Heart right ventricle (tissue), 16 donors: ENCODE data around the gene CCDC28B. TPM values are rescaled to one million over a fixed set of nuclear protein-coding genes. Genes with fewer than 3 reads are reported as not detected.

Experiments
- ATAC-seq, 8 donors: fragments of 200-7000 bp; cut with Tn5 transposase; one replicate each; pipeline ENCODE4 v1.9.1; 2020; ENCODE audit warnings: mild to moderate bottlenecking in 8 of 8, moderate library complexity in 8 of 8, moderate number of reproducible peaks in 1 of 8
- DNase-seq, 2 donors: peaks; one replicate each; pipeline ENCODE4 v3.0.0-alpha.2; 2020
- H3K27ac ChIP-seq, 10 donors: fragments of 200-600 bp; sonication (generic) in 2 of 10; one replicate each; pipeline versions ENCODE4 v1.5.0 to v1.8.0; 2020 to 2022; ENCODE audit warnings: mild to moderate bottlenecking in 3 of 10
- H3K27me3 ChIP-seq, 7 donors: fragments of 200-600 bp; one replicate each; pipeline ENCODE4 v1.8.0; 2021 to 2022; ENCODE audit warnings: mild to moderate bottlenecking in 2 of 7
- H3K36me3 ChIP-seq, 9 donors: fragments of 200-600 bp; sonication (generic) in 1 of 9; one replicate each; pipeline versions ENCODE4 v1.5.0 to v1.8.0; 2020 to 2022; ENCODE audit warnings: mild to moderate bottlenecking in 2 of 9
- H3K4me1 ChIP-seq, 9 donors: fragments of 200-600 bp; sonication (generic) in 1 of 9; one replicate each; pipeline versions ENCODE4 v1.5.0 to v1.8.0; 2020 to 2022; ENCODE audit warnings: mild to moderate bottlenecking in 4 of 9
- H3K4me3 ChIP-seq, 10 donors: fragments of 200-600 bp; sonication (generic) in 2 of 10; one replicate each; pipeline versions ENCODE4 v1.5.0 to v1.8.0; 2020 to 2022; ENCODE audit warnings: mild to moderate bottlenecking in 7 of 10, moderate library complexity in 2 of 10
- H3K9me3 ChIP-seq, 11 donors: fragments of 200-600 bp in 10 of 11; sonication (generic) in 2 of 11; one replicate each; pipeline versions ENCODE4 v1.5.0 to v1.8.0; 2013 to 2022; ENCODE audit warnings: mild to moderate bottlenecking in 2 of 11, control low read depth in 1 of 11, moderate library complexity in 1 of 11
- CTCF ChIP-seq, 9 donors: fragments of 200-600 bp; sonication (generic) in 2 of 9; IDR thresholded peaks; one replicate each; pipeline versions ENCODE4 v1.5.0 to v1.8.0; 2021 to 2022; ENCODE audit warnings: antibody characterized with exemption in 9 of 9, mild to moderate bottlenecking in 5 of 9, moderate library complexity in 1 of 9
- WGBS, 2 donors: extraction: QIAGEN DNeasy Blood & Tissue Kit; methylation state at CpG; one replicate each; pipeline ENCODE4 v1.1.7; 2013; ENCODE audit warnings: inconsistent platforms in 1 of 2; 5-methylcytosine and 5-hydroxymethylcytosine counted together
- intact Hi-C, 10 donors: fragments of 100-400 bp; cut with DNase I; formaldehyde crosslinking; loops; one replicate each; pipeline versions ENCODE4 v1.11.1 to v1.14.2; 2022
- polyA plus RNA-seq, 2 donors: library from polyadenylated mRNA; stranded (reverse); fragments of 200-250 nt; gene quantifications; one replicate each; pipeline ENCODE4 v1.2.3, GENCODE V29; 2013
- total RNA-seq, 10 donors: library from RNA; stranded (reverse); fragmentation: NEBNext Ultra II Directional in 3 of 10; extraction: Animal tissue kit (Norgen Biotek cat#: 25700) in 3 of 10; gene quantifications; one replicate each; pipeline versions ENCODE4 v1.2.1 to v1.2.4, GENCODE V29; 2021 to 2023
- donor health status: Arrhythmogenic right ventricular cardiomyopathy.
- donor health status: ischemic (EF 13 %, LVEDD 7.1; RV severe dilation, severe dysfunction).
- donor health status: healthy with polysubstance abuse.
- donor health status: DM: no; HTN: yes; CAD: no.
- donor health status: DM: no; HTN: no; CAD: no.
- donor health status: ischemic (EF 25% LVEDD 6.9; RV normal size, moderate dysfunction).
- donor health status: ischemic (EF 25% LVEDD 5.7; RV mildly dilated, moderate dysfunction).
- donor health status: healthy.
- donor health status: DM: yes; HTN: yes; CAD: no.
- donor health status: Ischemic cardiomyopathy.
- donor health status: ischemic (EF 35%, LVEDD 5.7; RV mildly dilated, moderate dysfunction).
- donor health status: nonischemic (EF 11% LVEDD 7.7; RV severe dilation, severe dysfunction).
- donor health status: DM: yes; HTN: yes; CAD: no.
- donor health status: PGD.
- donor health status: ischemic (EF 29% LVEDD 5.4; RV normal size, mild dysfunction).
- donor health status: nonischemic (EF 23%, LVEDD 6.1; RV moderate dilation, normal function).

CCDC28B gene
- total and polyA plus RNA-seq, 12 donors = 11.8 to 42.7 (median 17.7) TPM

GRCh38 chr1:32239337-32239736 is 38.9 kb downstream of the CCDC28B start:
- Histone ChIP-seq H3K27me3 (peaks cover 0 to 10% (median 0%) of the 10 kb centered on the region in 7 donors), H3K4me1 (peaks cover 0 to 46% (median 25%) of the 10 kb centered on the region in 9 donors), H3K9me3 (no peaks in the 10 kb centered on the region), H3K36me3 (peaks cover 0 to 31% (median 0%) of the 10 kb centered on the region in 9 donors), H3K4me3 (peak overlapping the region in 1 of 10 donors; percentile 86), H3K27ac (peak overlapping the region in 4 of 10 donors; percentile 81 to 96 (median 90))
- intact Hi-C loops = loop anchor here in 1 of 10 donors (5.0 kb wide), 1 partner anchor 88 kb away; no protein-coding TSS in a partner anchor
- no peak for TF ChIP-seq CTCF (IDR thresholded peaks at IDR 0.05)
- 52 to 68% methylated on average over 4 of the region's 4 CpGs for WGBS, 2 donors
- DNase-seq (no peak), ATAC-seq (no peak)

GRCh38 chr1:32239790-32240139 is 39.4 kb downstream of the CCDC28B start:
- peaks cover 0 to 10% (median 0%) of the 10 kb centered on the region in 7 donors for H3K27me3 ChIP-seq

GRCh38 chr1:32240140-32240951 is 40.0 kb downstream of the CCDC28B start:
- TF ChIP-seq CTCF (IDR thresholded peaks at IDR 0.05) = peak in 5 of 9 donors; percentile 29 to 56 (median 50)
- H3K4me3 ChIP-seq = peak overlapping the region; percentile 48 to 86 (median 72)
- H3K9me3 ChIP-seq = no peaks in the 10 kb centered on the region
- intact Hi-C loops = loop anchor here in 2 of 10 donors (5.0 to 10.0 kb wide), 2 partner anchors 54 to 77 kb away; partner anchors contain the start of gene HDAC1 (in 1 of the 2)
- peaks cover 0 to 10% (median 0%) of the 10 kb centered on the region in 7 donors for H3K27me3 ChIP-seq
- H3K4me1 ChIP-seq = peaks cover 0 to 44% (median 28%) of the 10 kb centered on the region in 9 donors
- DNase-seq (peak; percentile 68 to 73), ATAC-seq (peak; percentile 65 to 83 (median 78))
- H3K36me3 ChIP-seq = peaks cover 0 to 23% (median 0%) of the 10 kb centered on the region in 9 donors
- peak overlapping the region; percentile 41 to 96 (median 88) for H3K27ac ChIP-seq
- WGBS, 2 donors = 2 to 4% methylated on average over 62 of the region's 62 CpGs

More at GRCh38 chr1:32239790-32240139, 39.4 kb downstream of the CCDC28B start:
- Histone ChIP-seq H3K36me3 (peaks cover 0 to 27% (median 0%) of the 10 kb centered on the region in 9 donors), H3K27ac (peak overlapping the region in 9 of 10 donors; percentile 81 to 96 (median 88)), H3K4me3 (peak overlapping the region; percentile 48 to 86 (median 72)), H3K9me3 (no peaks in the 10 kb centered on the region), H3K4me1 (peaks cover 0 to 46% (median 25%) of the 10 kb centered on the region in 9 donors)
- DNase-seq (peak in 1 of 2 donors; percentile 18), ATAC-seq (peak in 3 of 8 donors; percentile 1 to 4 (median 1))
- WGBS, 2 donors = 54 to 55% methylated on average over 20 of the region's 20 CpGs
- TF ChIP-seq CTCF (IDR thresholded peaks at IDR 0.05) = no peak
- intact Hi-C loops = loop anchor here in 2 of 10 donors (5.0 to 10.0 kb wide), 3 partner anchors 55 to 88 kb away; partner anchors contain the start of gene HDAC1 (in 1 of the 2)
